Stimulated activated CD4-positive, alpha-beta T cell treated with anti-CD3 and anti-CD28 coated beads, Interleukin-15, amount 100 ng/mL, for 1 hour (primary cell): ENCODE measurements around the gene TBC1D30.

Experiments
- DNase-seq, 2 donors: peaks; one replicate each; pipeline ENCODE4 v3.0.0-alpha.2; 2020; ENCODE audit warnings: low read depth in 1 of 2, low spot score in 1 of 2

The TBC1D30 gene

DNA sequence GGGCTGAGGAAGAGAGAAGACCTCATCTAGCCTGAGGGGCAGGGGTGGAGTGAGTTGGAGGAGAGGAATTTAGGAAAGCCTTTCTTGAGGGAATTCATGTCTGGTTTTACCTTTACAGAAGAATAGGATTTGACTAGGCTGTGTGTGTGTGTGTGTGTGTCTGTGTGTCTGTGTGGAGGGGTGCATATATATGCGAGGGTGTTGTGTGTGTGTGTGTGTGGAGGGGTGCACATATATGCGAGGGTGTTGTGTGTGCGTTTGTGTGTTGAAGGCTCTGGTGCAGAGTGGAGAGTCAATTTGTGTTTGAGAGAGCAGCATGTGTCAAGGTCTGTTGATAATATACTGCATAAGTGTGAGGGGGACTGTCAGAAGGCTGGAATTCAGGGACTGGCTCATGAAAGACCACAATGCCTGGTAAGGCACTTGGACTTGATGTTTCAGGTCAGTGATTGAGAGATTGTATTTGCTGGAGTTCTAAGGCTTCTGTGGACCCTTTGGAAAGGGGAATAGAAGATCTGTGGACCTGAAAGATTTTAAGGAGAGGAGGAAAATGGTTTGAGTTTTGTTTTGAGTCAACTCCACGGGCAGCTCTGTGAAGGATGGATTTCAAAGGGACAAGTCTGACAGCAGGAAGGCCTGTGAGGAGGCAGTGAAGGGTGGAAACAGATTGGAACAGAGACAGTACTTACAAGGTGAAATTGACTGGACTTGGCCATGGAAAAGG is 34.6 kb downstream of the TBC1D30 start:
- no peak for DNase-seq

DNA sequence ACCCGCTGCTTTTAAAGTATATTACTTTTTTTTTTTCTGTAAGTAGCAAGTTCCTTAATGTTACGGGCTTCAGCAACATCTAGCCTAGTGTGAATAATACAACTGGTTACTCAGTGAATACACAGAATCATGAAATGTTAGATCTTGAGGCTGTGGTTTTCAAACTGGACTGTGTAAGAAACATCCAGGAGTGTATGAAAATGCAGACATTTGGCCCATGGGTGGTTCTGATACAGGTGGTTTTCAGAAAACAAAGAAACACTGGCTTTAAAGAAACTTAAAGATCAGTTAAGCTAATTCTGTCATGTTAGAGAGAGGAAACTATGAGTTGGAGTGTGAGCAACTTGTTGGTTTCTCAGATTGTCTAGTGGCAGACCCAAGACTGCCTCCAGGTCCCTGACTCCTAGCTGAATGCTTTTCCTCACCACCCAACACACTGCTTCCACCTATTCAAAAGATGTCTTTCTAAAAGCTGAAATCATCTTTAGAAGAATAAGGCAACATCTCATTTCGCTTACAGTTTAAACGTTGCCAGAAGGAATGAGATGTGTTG is 36.1 kb downstream of the TBC1D30 start:
- no peak for DNase-seq

DNA sequence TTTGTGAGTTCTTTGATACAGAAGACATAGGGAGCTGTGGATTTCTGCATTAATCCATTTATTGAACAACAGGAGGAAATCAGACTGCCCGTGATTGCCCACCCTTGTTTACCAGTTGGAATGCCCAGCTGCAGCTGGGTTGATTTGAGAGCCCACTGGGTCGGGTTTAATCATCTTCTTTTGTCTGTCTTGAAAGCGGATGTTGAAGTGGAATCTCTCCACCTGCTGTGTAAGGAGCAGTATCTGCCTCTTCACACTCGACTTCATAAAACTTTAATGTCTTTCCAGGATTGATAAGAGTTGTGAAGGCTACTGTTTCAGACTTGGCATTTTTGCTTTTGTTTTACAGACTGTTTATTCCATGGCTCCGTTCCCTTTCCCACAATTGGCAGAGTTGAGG is 39.9 kb downstream of the TBC1D30 start:
- DNase-seq = no peak

- no peak for DNase-seq
Measured at GRCh38 chr12:64875186-64875585, 50.7 kb downstream of the TBC1D30 start.

DNA sequence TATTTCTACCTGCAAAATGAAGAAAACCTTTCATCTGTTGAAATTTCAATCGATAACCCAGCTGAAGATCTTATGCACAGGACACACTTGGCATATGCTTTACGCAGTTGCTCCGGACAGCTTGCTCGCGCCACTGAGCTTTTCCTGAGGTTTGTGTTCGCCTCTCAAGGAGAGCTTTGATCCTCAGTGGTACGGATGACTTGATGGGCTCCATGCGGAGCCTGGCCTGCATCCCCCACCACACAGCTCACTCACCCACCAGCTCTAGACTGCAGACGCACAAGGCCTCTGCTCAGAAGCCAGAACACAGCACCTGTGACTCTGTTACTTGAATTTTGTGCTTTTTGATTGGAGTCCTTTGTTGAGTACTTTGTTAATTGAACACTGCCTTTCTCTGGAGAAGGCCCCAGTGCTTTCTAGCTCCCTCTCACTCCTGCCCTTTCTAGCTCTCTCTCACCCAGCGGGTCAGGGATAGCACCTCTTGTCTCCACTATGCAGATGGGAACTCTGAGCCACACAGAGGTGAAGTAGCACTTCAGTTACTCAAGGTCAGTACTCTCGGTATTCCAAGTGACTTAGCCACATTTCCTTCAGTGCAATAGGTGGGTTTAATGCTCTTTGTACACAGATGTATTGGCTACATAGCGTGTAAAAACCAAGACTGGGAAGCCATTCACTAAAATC is 52.1 kb downstream of the TBC1D30 start:
- no peak for DNase-seq

GRCh38 chr12:64877363-64878004 is 53.0 kb downstream of the TBC1D30 start:
- DNase-seq = no peak

DNA sequence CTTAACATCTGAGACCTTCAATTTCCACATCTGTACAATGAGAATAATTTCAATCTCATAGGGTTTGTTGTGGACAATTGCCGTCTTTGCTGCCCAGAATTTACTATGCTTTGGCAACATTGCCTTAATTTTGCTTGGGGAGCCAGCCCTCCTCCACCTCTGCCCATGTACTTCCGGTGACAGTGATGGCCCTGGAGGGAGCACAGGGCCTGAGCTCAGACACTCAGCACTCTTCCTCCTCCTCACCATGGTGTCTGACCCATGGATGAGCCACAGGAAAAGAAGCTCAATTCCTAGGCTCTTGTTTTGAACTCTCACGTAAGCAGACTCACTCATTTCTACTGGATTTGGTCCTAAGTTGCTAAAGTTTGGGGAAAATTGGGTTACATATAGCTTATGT is 58.2 kb downstream of the TBC1D30 start:
- no peak for DNase-seq

- DNase-seq = no peak
Measured at GRCh38 chr12:64883264-64884163, 59.1 kb downstream of the TBC1D30 start.

DNA sequence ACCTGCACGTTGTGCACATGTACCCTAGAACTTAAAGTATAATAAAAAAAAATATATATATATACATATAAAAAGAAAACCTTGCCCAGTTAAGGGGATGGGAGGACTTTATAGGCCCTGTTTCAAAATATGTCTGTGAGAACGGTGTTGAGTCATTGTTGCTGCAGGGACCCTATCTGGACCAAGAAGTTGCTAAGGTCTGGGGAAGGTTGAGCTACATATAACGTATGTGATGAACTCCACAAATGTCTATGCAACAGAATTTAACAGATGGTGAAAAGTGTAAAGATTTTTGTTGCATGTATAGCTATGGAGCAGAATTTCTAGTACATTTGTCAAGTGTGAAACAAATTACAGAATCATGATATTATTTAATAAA is 59.7 kb downstream of the TBC1D30 start:
- no peak for DNase-seq

GRCh38 chr12:64884728-64885127 is 60.3 kb downstream of the TBC1D30 start:
- DNase-seq = no peak

GRCh38 chr12:64889434-64890216 is 65.2 kb downstream of the TBC1D30 start:
- DNase-seq = no peak

GRCh38 chr12:64890873-64891468 is 66.5 kb downstream of the TBC1D30 start:
- no peak for DNase-seq

- no peak for DNase-seq
Measured at GRCh38 chr12:64891629-64892028, 67.2 kb downstream of the TBC1D30 start.

GRCh38 chr12:64892561-64892960 is 68.1 kb downstream of the TBC1D30 start:
- DNase-seq = no peak

DNA sequence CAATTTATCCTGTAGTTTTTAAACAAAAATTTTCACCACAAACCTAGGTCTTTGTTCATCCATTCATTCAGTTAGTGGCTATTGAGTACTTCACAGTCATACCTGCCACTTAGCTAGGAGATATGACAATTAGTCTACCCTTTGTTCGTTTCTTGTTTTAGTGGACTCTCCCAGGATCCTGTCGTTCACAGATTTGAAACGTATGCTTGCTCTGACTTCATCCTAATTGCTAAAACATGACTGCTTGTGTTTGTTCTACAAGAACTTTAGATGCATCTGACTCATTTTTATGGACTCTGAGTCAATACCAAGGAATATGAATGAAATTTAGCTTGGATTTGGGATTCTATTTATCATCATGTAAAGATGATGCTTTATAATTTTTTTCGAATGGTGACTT is 69.5 kb downstream of the TBC1D30 start:
- DNase-seq = no peak

DNA sequence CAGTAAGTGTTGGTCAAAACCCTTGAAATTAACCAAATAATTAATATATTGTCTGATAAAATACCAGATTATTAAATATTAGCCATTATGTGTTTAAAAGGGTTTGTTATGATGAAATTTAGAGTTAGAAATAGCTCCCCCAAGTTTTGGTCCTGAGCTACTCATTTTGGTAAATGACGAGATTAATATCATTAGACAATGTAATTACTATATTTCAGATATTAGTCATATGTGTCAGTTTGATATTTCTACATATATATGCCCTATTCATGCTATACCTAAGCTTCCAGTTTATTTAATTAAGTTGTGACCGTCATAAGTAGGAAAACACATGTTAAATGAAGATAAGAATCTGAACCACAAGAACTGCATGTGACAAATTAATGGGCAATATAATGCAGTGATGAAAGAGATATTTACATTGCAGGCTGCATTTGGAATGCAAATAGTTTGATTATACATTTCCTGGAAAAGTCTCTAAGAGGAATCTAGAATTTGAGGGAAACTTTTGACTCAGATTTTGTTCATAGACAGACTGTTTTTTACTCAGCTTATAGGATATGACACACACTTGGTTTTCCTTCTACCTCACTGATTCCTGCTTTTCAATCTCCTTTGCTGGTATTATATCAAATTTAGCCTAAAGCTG is 70.5 kb downstream of the TBC1D30 start:
- no peak for DNase-seq

- DNase-seq = no peak
Measured at GRCh38 chr12:64895526-64895925, 71.1 kb downstream of the TBC1D30 start.

- no peak for DNase-seq
Measured at GRCh38 chr12:64900540-64900939, 76.1 kb downstream of the TBC1D30 start.

- DNase-seq = no peak
Measured at GRCh38 chr12:64903479-64904152, 79.2 kb downstream of the TBC1D30 start.
